GM23338 (cell line): ENCODE measurements around the gene GPR22. TPM values are rescaled to one million over a fixed set of nuclear protein-coding genes. Genes with fewer than 3 reads are reported as not detected.

Experiments used
- ATAC-seq: fragments of 200-7000 bp; cut with Tn5 transposase; 3 replicates; pipeline ENCODE4 v1.9.1; 2020
- DNase-seq: peaks from one replicate; pipeline ENCODE4 v3.0.0-alpha.2; 2015; ENCODE audit warnings: low spot score
- H2AFZ ChIP-seq: fragments of 200-600 bp; sonication (generic); 2 replicates; pipeline ENCODE4 v1.8.0; 2016; ENCODE audit warnings: antibody characterized with exemption, mild to moderate bottlenecking, moderate library complexity
- H3F3A ChIP-seq: fragments of 200-600 bp; sonication (generic); replicated peaks from 2 replicates; pipeline ENCODE4 v1.8.0; 2017; ENCODE audit warnings: antibody characterized with exemption, mixed run types, low read depth
- H3K27ac ChIP-seq: fragments of 200-600 bp; sonication (generic); 2 replicates; pipeline ENCODE4 v1.6.1; 2016; ENCODE audit warnings: low read depth
- H3K27me3 ChIP-seq: fragments of 200-600 bp; sonication (generic); 2 replicates; pipeline ENCODE4 v1.8.0; 2016; ENCODE audit warnings: mild to moderate bottlenecking, mixed run types, moderate library complexity; ENCODE audit not compliant: insufficient read depth
- H3K36me3 ChIP-seq: fragments of 200-600 bp; sonication (generic); 2 replicates; pipeline ENCODE4 v1.8.0; 2016; ENCODE audit warnings: mild to moderate bottlenecking; ENCODE audit not compliant: insufficient read depth
- H3K4me1 ChIP-seq: fragments of 200-600 bp; sonication (generic); 2 replicates; pipeline ENCODE4 v1.8.0; 2016; ENCODE audit warnings: mild to moderate bottlenecking, moderate library complexity; ENCODE audit not compliant: insufficient read depth
- H3K4me2 ChIP-seq: fragments of 200-600 bp; sonication (generic); 2 replicates; pipeline ENCODE4 v1.7.1; 2017; ENCODE audit warnings: mixed run types
- H3K4me3 ChIP-seq: fragments of 200-600 bp; sonication (generic); 2 replicates; pipeline ENCODE4 v1.6.1; 2016; ENCODE audit warnings: mixed run types
- H3K79me2 ChIP-seq: fragments of 200-600 bp; sonication (generic); replicated peaks from 2 replicates; pipeline ENCODE4 v1.8.0; 2017; ENCODE audit warnings: mild to moderate bottlenecking; ENCODE audit not compliant: insufficient read depth
- H3K9me2 ChIP-seq: fragments of 200-600 bp; sonication (generic); 2 replicates; pipeline ENCODE4 v1.8.0; 2017; ENCODE audit not compliant: insufficient read depth
- H4K20me1 ChIP-seq: fragments of 200-600 bp; sonication (generic); replicated peaks from 2 replicates; pipeline ENCODE4 v1.8.0; 2017; ENCODE audit warnings: mild to moderate bottlenecking; ENCODE audit not compliant: insufficient read depth
- H3K27ac Mint-ChIP-seq: 2 replicates; pipeline ENCODE4 v1.8.0; 2020; ENCODE audit warnings: inconsistent platforms, mild to moderate bottlenecking, moderate library complexity, mixed read lengths
- H3K27me3 Mint-ChIP-seq: 3 replicates; pipeline ENCODE4 v1.8.0; 2022; ENCODE audit warnings: low read depth, mild to moderate bottlenecking, moderate library complexity, mixed read lengths, inconsistent platforms; ENCODE audit not compliant: insufficient read depth, poor library complexity
- H3K36me3 Mint-ChIP-seq: 3 replicates; pipeline ENCODE4 v1.8.0; 2021; ENCODE audit warnings: low read depth, mild to moderate bottlenecking, inconsistent platforms, moderate library complexity, mixed read lengths
- H3K4me1 Mint-ChIP-seq: 3 replicates; pipeline ENCODE4 v1.8.0; 2020; ENCODE audit warnings: mild to moderate bottlenecking, inconsistent platforms, mixed read lengths
- H3K4me3 Mint-ChIP-seq: 3 replicates; pipeline ENCODE4 v1.8.0; 2021; ENCODE audit warnings: moderate library complexity, mild to moderate bottlenecking, inconsistent platforms, mixed read lengths
- H3K9me3 Mint-ChIP-seq: 3 replicates; pipeline ENCODE4 v1.8.0; 2020; ENCODE audit warnings: moderate library complexity, mild to moderate bottlenecking, inconsistent platforms, mixed read lengths
- CREB1 ChIP-seq: fragments of 250-450 bp; sonication (Bioruptor Pico); IDR thresholded peaks from 2 replicates; pipeline ENCODE4 v1.5.0; 2020; ENCODE audit warnings: low read depth, mild to moderate bottlenecking, moderate library complexity
- EZH2 ChIP-seq: fragments of 200-600 bp; sonication (generic); IDR thresholded peaks from one replicate; pipeline ENCODE4 v1.8.0; 2017; ENCODE audit warnings: antibody characterized with exemption, mild to moderate bottlenecking, low read depth; ENCODE audit not compliant: unreplicated experiment
- JUNB ChIP-seq: IDR thresholded peaks from one replicate; pipeline ENCODE4 v1.6.1; 2016; ENCODE audit warnings: antibody characterized with exemption; ENCODE audit not compliant: unreplicated experiment
- NANOG ChIP-seq: IDR thresholded peaks from 2 replicates; pipeline ENCODE4 v1.6.1; 2016; ENCODE audit warnings: antibody characterized with exemption, borderline replicate concordance
- POLR2AphosphoS5 ChIP-seq: IDR thresholded peaks from 2 replicates; pipeline ENCODE4 v1.6.1; 2016; ENCODE audit warnings: antibody characterized with exemption, low read depth
- ZNF114 ChIP-seq: fragments of 250-450 bp; sonication (Bioruptor Pico); IDR thresholded peaks from 2 replicates; pipeline ENCODE4 v1.5.0; 2020; ENCODE audit warnings: mild to moderate bottlenecking, moderate library complexity
- polyA plus RNA-seq: library from polyadenylated mRNA; unstranded; fragments of >200 nt; fragmentation: Nextera tagmentation; extraction: Ambion mirVana; gene quantifications from 2 replicates; pipeline ENCODE4 v1.2.1, GENCODE V29; 2016
- total RNA-seq: library from RNA; depleted of rRNA; stranded (reverse); fragments of >200 nt; shearing (Covaris generic); gene quantifications from 2 replicates; pipeline ENCODE4 v1.2.3, GENCODE V29; 2014
- TF ChIP-seq, protein P1 (sequence below): IDR thresholded peaks from one replicate; pipeline ENCODE4 v1.6.1; 2018; ENCODE audit warnings: antibody characterized with exemption; ENCODE audit not compliant: unreplicated experiment
- TF ChIP-seq, protein P2 (sequence below): fragments of 250-450 bp; sonication (Bioruptor Pico); IDR thresholded peaks from 2 replicates; pipeline ENCODE4 v1.5.0; 2020; ENCODE audit warnings: mild to moderate bottlenecking, moderate library complexity

GPR22 gene
- total and polyA plus RNA-seq, 2 experiments from 2014 or later, result 3.4 TPM; not detected in 1

DNA sequence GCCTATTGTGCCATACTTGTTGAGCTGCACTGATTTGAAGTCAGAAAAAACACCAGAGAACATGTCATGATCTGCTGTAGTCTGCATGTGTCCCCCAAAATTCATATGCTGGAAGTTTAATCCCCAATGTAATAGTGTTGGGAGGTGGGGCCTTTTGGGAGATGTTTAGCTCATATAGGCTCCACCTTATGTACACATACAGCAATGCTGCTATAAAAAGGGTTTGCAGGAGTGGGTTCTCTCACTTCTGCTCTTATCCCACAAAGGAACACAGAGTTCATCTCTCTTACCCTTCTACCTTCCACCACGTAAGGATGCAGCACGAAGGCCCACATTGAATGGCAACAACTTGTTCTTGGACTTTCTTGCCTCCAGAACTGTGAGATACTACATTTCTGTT is 23.0 kb downstream of the GPR22 start:
- H3K4me1 Mint-ChIP-seq, result peaks cover 6% of the 10 kb centered on the region; the same call in 2 of the 3 replicates
- TF ChIP-seq EZH2 (no peak), POLR2AphosphoS5 (no peak), CREB1 (CRISPR knock-in tag) (no peak), JUNB (no peak), ZNF114 (CRISPR knock-in tag) (no peak), NANOG (no peak)
- TF ChIP-seq, protein P1, sequence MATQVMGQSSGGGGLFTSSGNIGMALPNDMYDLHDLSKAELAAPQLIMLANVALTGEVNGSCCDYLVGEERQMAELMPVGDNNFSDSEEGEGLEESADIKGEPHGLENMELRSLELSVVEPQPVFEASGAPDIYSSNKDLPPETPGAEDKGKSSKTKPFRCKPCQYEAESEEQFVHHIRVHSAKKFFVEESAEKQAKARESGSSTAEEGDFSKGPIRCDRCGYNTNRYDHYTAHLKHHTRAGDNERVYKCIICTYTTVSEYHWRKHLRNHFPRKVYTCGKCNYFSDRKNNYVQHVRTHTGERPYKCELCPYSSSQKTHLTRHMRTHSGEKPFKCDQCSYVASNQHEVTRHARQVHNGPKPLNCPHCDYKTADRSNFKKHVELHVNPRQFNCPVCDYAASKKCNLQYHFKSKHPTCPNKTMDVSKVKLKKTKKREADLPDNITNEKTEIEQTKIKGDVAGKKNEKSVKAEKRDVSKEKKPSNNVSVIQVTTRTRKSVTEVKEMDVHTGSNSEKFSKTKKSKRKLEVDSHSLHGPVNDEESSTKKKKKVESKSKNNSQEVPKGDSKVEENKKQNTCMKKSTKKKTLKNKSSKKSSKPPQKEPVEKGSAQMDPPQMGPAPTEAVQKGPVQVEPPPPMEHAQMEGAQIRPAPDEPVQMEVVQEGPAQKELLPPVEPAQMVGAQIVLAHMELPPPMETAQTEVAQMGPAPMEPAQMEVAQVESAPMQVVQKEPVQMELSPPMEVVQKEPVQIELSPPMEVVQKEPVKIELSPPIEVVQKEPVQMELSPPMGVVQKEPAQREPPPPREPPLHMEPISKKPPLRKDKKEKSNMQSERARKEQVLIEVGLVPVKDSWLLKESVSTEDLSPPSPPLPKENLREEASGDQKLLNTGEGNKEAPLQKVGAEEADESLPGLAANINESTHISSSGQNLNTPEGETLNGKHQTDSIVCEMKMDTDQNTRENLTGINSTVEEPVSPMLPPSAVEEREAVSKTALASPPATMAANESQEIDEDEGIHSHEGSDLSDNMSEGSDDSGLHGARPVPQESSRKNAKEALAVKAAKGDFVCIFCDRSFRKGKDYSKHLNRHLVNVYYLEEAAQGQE, result no peak
- TF ChIP-seq, protein P2, sequence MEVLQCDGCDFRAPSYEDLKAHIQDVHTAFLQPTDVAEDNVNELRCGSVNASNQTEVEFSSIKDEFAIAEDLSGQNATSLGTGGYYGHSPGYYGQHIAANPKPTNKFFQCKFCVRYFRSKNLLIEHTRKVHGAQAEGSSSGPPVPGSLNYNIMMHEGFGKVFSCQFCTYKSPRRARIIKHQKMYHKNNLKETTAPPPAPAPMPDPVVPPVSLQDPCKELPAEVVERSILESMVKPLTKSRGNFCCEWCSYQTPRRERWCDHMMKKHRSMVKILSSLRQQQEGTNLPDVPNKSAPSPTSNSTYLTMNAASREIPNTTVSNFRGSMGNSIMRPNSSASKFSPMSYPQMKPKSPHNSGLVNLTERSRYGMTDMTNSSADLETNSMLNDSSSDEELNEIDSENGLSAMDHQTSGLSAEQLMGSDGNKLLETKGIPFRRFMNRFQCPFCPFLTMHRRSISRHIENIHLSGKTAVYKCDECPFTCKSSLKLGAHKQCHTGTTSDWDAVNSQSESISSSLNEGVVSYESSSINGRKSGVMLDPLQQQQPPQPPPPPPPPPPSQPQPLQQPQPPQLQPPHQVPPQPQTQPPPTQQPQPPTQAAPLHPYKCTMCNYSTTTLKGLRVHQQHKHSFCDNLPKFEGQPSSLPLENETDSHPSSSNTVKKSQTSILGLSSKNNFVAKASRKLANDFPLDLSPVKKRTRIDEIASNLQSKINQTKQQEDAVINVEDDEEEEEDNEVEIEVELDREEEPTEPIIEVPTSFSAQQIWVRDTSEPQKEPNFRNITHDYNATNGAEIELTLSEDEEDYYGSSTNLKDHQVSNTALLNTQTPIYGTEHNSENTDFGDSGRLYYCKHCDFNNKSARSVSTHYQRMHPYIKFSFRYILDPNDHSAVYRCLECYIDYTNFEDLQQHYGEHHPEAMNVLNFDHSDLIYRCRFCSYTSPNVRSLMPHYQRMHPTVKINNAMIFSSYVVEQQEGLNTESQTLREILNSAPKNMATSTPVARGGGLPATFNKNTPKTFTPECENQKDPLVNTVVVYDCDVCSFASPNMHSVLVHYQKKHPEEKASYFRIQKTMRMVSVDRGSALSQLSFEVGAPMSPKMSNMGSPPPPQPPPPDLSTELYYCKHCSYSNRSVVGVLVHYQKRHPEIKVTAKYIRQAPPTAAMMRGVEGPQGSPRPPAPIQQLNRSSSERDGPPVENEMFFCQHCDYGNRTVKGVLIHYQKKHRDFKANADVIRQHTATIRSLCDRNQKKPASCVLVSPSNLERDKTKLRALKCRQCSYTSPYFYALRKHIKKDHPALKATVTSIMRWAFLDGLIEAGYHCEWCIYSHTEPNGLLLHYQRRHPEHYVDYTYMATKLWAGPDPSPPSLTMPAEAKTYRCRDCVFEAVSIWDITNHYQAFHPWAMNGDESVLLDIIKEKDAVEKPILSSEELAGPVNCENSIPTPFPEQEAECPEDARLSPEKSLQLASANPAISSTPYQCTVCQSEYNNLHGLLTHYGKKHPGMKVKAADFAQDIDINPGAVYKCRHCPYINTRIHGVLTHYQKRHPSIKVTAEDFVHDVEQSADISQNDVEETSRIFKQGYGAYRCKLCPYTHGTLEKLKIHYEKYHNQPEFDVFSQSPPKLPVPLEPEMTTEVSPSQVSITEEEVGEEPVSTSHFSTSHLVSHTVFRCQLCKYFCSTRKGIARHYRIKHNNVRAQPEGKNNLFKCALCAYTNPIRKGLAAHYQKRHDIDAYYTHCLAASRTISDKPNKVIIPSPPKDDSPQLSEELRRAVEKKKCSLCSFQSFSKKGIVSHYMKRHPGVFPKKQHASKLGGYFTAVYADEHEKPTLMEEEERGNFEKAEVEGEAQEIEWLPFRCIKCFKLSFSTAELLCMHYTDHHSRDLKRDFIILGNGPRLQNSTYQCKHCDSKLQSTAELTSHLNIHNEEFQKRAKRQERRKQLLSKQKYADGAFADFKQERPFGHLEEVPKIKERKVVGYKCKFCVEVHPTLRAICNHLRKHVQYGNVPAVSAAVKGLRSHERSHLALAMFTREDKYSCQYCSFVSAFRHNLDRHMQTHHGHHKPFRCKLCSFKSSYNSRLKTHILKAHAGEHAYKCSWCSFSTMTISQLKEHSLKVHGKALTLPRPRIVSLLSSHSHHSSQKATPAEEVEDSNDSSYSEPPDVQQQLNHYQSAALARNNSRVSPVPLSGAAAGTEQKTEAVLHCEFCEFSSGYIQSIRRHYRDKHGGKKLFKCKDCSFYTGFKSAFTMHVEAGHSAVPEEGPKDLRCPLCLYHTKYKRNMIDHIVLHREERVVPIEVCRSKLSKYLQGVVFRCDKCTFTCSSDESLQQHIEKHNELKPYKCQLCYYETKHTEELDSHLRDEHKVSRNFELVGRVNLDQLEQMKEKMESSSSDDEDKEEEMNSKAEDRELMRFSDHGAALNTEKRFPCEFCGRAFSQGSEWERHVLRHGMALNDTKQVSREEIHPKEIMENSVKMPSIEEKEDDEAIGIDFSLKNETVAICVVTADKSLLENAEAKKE (CRISPR knock-in tag), result no peak

More for the DNA sequence above, 23.0 kb downstream of the GPR22 start:
- H3K27ac ChIP-seq, result no peak overlapping the region
- 0 out of 3 replicates have a peak, but pooled peaks cover 4% of the 10 kb centered on the region for H3K9me3 Mint-ChIP-seq
- H3K27me3 Mint-ChIP-seq, result no peaks in the 10 kb centered on the region
- no peak overlapping the region for H3K4me3 ChIP-seq
- DNase-seq (no peak), ATAC-seq (no peak)
- no peak overlapping the region for H3K4me3 Mint-ChIP-seq
- no peak overlapping the region for H2AFZ ChIP-seq
- H4K20me1 ChIP-seq, result no peaks in the 10 kb centered on the region
- H3K79me2 ChIP-seq, result peaks cover 32% of the 10 kb centered on the region
- H3K9me2 ChIP-seq, result no peaks in the 10 kb centered on the region
- H3K36me3 ChIP-seq, result no peaks in the 10 kb centered on the region
- H3K4me2 ChIP-seq, result no peak overlapping the region
- no peak overlapping the region for H3K27ac Mint-ChIP-seq
- peaks cover 5% of the 10 kb centered on the region; the same call in 1 of the 3 replicates for H3K36me3 Mint-ChIP-seq
- H3F3A ChIP-seq, result no peaks in the 10 kb centered on the region
- H3K27me3 ChIP-seq, result no peaks in the 10 kb centered on the region
- no peaks in the 10 kb centered on the region for H3K4me1 ChIP-seq
